HG02970 (cell line): ENCODE measurements around the gene G6PC3.
A peak's percentile ranks its signal among the peaks of the same experiment; 100 is the strongest.

Source experiments
- ATAC-seq: cut with Tn5 transposase; IDR thresholded peaks from one replicate; pipeline ENCODE4 v1.9.1; 2021; ENCODE audit warnings: mild to moderate bottlenecking, moderate library complexity, moderate number of reproducible peaks; ENCODE audit not compliant: unreplicated experiment, low FRiP score

Gene G6PC3

DNA sequence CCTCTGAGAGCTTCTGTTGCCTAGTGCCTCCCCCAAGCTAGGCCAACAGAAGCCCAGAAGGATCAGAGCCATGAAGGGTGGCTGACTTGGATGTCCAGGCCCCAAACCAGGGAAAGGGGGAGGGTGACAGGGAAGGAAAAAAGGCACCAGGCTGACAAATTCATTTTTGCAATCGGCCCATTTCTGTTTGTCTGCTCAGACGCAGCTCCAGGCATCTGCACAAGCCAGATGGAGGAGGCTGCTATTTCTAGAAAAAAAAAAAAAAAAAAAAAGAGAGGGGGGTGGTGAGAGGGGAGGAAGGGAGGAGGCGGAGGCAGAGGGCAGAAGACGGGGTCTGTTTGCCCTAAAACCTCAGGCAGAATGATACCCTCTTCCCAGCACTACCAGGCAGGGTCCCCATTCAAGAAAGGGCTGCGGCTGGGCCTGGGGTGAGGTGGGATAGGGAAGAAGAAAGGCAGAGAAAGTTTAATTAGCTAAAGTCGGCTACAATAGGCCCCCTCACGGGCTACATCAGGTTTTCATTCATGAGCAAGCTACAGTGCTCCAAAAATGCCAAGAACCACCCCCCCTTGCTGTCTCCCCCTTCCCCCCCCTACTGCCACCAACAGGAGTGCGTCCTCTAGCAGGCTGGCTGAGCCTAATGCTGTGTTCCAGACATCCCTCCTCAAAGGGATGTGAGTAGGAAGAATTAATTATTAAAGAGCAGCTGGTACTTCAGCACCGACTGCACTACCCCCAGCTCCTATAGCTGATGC is 50.5 kb downstream of the G6PC3 start:
- no peak for ATAC-seq

DNA sequence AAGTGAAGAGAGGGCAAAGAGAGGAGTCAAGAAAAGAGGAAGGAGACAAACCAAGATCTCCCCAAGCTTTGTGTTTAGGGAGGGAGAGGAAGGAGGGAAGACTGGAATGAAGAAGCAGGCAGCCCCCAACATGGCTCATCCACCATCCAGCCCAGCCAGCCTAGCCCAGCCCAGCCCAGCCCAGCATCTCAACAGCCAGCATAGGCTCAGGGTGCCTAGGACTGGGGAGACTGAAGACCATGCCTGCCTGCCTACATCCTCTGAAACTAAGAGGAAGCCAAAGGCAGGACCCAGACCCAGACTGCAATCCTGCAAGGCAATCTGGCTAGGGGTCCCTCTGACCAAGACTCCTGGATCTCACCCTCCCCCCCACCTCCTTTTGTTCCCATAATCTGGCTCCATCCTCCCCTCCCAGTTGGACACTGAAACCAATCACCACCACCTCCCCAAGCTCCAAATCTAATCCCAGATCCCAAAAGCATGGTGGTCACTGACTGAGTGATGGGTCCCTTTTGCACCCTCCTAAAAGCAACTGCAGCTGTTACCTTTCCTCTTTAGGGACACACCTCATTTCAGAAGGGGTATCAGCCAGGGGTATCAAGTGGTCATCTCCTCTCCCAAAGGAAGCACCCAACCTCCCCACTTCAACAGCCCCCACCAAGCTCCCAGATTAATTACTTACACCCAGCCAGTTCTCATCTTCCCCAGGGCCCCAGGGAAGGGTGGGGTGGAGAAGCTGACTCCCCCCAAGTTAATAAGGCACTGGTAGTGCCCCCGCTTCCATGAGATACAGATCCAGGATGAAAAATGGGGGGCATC is 51.7 kb downstream of the G6PC3 start:
- ATAC-seq: no peak

GRCh38 chr17:44122816-44123355 is 52.4 kb downstream of the G6PC3 start:
- peak; percentile 10 for ATAC-seq

DNA sequence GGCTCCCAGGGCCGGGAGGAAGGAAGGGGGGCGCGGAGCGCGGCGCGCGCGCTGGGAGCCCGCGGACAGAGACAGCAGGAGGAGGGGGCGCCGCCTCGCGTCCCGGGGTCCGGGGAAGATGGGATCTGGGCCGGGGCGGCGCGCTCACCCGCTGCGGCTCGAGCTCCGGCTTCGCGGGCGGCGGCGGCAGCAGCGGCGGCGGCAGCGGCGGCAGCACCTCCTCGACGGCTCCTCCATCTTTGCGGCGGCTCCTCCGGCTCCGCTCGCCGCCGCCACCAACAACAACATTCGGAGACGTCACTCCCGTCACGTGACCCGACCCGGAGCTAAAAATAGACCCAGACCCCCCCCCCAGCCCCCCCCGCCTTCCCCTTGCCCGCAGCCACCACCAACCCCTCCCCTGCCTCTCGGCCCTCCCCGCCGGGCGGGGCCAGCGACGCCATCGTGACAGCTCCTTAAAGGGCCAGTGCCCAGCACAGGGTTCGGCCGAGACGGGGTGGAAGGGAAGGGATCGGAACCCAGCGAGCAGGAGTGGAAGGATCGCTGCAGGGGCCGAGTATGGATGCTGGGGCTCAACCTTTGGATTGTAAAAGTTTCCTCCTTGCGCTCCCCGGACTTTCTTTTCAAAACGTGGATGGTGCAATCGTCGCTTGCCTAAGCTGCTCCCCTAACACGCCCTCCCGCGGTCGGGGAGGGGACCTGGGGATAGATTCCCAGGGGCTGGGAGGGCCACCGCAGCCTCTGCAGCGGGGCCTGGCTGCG is 53.0 kb downstream of the G6PC3 start, which contains the start of gene HDAC5:
HDAC5 (minus strand) TSS at position 286 of the 762 bp plus-strand sequence. CDS start 6,126 bp downstream, outside the sequence.
- ATAC-seq: peak; percentile 88

DNA sequence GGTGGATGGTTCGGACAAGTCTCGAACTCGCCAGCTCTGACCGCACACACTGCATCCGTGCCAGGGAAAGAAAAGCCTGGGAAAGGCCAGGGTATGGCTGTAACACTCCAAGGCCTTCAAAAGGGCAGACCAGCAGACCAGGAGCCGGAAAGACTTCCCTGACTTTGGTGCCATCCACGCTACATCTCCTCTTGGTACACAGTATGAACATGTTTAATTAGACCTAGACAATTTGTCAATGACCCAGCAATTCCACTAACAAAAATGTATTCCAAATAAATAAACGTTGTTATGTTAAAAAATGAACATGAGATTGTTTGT is 53.5 kb downstream of the G6PC3 start:
- no peak for ATAC-seq
